ENCODE data around the gene ADAP1. TPM values are rescaled to one million over a fixed set of nuclear protein-coding genes. Genes with fewer than 3 reads are reported as not detected.

ADAP1 gene
- total RNA-seq, 1 experiment from 2014 or later, result 6.2 TPM

GRCh38 chr7:899806-900205 is 54.7 kb downstream of the ADAP1 start:
- H4K5ac ChIP-seq (ENCODE audit: insufficient read length, low read depth, low read length), result no peak overlapping the region
- no peak for DNase-seq
- no peak overlapping the region for H3K23ac ChIP-seq (ENCODE audit: insufficient read length, low read depth, low read length)
- no peaks in the 10 kb centered on the region for H3K27me3 ChIP-seq (ENCODE audit: insufficient read depth, low read length)
- no peaks in the 10 kb centered on the region for H3K79me1 ChIP-seq (ENCODE audit: insufficient read depth, low read depth, low read length, poor library complexity, severe bottlenecking)
- H3K4me1 Mint-ChIP-seq, result peaks cover 2 to 3% of the 10 kb centered on the region in 2 experiments; a peak in 1 of 4 replicates
- H3K79me2 ChIP-seq (ENCODE audit: insufficient read depth, low read length), result no peaks in the 10 kb centered on the region
- TF ChIP-seq, protein P1, sequence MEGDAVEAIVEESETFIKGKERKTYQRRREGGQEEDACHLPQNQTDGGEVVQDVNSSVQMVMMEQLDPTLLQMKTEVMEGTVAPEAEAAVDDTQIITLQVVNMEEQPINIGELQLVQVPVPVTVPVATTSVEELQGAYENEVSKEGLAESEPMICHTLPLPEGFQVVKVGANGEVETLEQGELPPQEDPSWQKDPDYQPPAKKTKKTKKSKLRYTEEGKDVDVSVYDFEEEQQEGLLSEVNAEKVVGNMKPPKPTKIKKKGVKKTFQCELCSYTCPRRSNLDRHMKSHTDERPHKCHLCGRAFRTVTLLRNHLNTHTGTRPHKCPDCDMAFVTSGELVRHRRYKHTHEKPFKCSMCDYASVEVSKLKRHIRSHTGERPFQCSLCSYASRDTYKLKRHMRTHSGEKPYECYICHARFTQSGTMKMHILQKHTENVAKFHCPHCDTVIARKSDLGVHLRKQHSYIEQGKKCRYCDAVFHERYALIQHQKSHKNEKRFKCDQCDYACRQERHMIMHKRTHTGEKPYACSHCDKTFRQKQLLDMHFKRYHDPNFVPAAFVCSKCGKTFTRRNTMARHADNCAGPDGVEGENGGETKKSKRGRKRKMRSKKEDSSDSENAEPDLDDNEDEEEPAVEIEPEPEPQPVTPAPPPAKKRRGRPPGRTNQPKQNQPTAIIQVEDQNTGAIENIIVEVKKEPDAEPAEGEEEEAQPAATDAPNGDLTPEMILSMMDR (conservative IDR thresholded peaks at IDR 0.05), result no peak
- H3K4me1 ChIP-seq (ENCODE audit: insufficient read depth, low read length), result no peaks in the 10 kb centered on the region
- no peak overlapping the region for H3K4me3 Mint-ChIP-seq
- no peaks in the 10 kb centered on the region for H3K9me3 Mint-ChIP-seq
- H3K18ac ChIP-seq (ENCODE audit: insufficient read length, low read depth, low read length), result no peak overlapping the region
- no peak overlapping the region for H2BK15ac ChIP-seq (ENCODE audit: low read depth, low read length)
- H3K9me3 ChIP-seq (ENCODE audit: control insufficient read depth, low read depth, low read length), result no peaks in the 10 kb centered on the region
- H3K9ac ChIP-seq (ENCODE audit: extremely low read depth, insufficient read length, low read length), result no peak overlapping the region
- H3K36me3 Mint-ChIP-seq (ENCODE audit: insufficient read depth in 1 of 3, low read depth in 3 of 3), result peaks cover 7 to 20% (median 20%) of the 10 kb centered on the region in 3 experiments; a peak in 6 of 7 replicates
- H4K91ac ChIP-seq (ENCODE audit: insufficient read length, low read depth, low read length), result no peak overlapping the region
- H4K20me1 ChIP-seq (ENCODE audit: control insufficient read depth, insufficient read depth, insufficient read length), result no peaks in the 10 kb centered on the region
- H2BK12ac ChIP-seq (ENCODE audit: insufficient read length, low read depth, low read length), result no peak overlapping the region
- no CpG with 5 or more reads among the region's 16 CpGs for WGBS (ENCODE audit: extremely low coverage, insufficient read length, low lambda C conversion rate)
- no peak overlapping the region for H2AK5ac ChIP-seq (ENCODE audit: insufficient read length, low read length)
- no peaks in the 10 kb centered on the region for H3K23me2 ChIP-seq (ENCODE audit: insufficient read length, low read depth, low read length, poor library complexity, severe bottlenecking)
- H2BK5ac ChIP-seq (ENCODE audit: insufficient read length, low read length), result no peak overlapping the region
- peaks cover 6% of the 10 kb centered on the region for H3K27me3 Mint-ChIP-seq (ENCODE audit: low read depth)
- H3K27ac ChIP-seq (ENCODE audit: insufficient read length, low read depth, low read length), result no peak overlapping the region
- no peak overlapping the region for H3K4me2 ChIP-seq (ENCODE audit: insufficient read depth, insufficient read length, low read length)
- no peak overlapping the region for H3K56ac ChIP-seq (ENCODE audit: insufficient read length, low read depth, low read length)
- no peak overlapping the region for H2BK20ac ChIP-seq (ENCODE audit: low read depth, low read length, poor library complexity, severe bottlenecking)
- H3T11ph ChIP-seq (ENCODE audit: low read length), result no peak overlapping the region
- H3K4ac ChIP-seq (ENCODE audit: low read depth, low read length), result no peak overlapping the region
- H3K14ac ChIP-seq (ENCODE audit: insufficient read depth, low read length), result no peak overlapping the region
- H2AFZ ChIP-seq (ENCODE audit: low read length), result no peak overlapping the region
- H2BK120ac ChIP-seq (ENCODE audit: low read depth, low read length, poor library complexity, severe bottlenecking), result no peak overlapping the region
- H3K27ac Mint-ChIP-seq, result peak overlapping the region in 1 of 3 experiments; percentile 44; a peak in 2 of 7 replicates
- no peak overlapping the region for H4K8ac ChIP-seq (replicated peaks; ENCODE audit: insufficient read length, low read depth, low read length)

All from H9 (cell line).